ENCODE results near the gene PAX3.

PAX3 gene

DNA sequence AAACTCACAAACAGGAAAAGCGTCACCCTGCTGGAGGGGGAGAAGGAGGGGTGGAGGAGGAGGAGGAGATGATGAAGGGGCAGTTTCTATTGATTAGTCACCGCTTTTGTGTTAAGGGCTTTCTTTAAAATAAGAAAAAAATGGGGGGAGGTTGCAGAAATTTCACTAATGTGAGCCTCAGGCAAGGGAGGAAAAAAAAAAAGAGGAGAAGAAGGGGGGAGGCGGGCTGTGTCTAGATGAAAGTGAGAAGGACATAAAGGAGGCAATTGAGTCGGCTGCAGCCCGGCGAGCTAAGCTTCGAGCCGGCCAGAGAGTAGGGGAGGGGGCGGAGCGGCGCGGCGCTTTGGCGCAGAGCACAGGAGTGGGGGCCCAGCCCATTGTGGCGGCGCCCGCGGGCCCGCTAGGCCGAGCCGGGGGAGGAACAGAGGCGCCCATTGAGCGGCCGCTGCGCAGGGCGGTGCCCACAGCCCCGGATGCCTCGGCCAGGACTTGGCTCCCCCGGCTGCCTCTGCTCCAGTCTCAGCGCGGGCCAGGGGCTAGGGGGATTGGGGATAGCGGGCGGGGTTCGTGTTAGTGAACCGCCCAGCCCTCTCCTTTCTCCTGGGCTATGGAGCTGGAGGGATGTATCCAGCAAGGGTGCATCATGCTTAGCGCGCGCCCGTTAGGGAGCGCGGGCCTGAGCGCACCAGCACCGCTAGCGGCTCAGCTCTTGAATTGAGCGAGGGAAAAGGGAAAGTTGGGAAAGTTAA, 7.9 kb downstream of the PAX3 start:
- ChIA-PET POLR2A (interaction anchor here (1.5 kb wide), 1 partner anchor 8 kb away, joined by 5 read pairs; the partner anchor contains the start of gene PAX3), CTCF (no interaction called here)
- TF ChIP-seq SP1 (IDR thresholded peaks at IDR 0.05) (no peak), ZNF384 (IDR thresholded peaks at IDR 0.05) (no peak)
- no peak for DNase-seq (ENCODE audit: extremely low spot score)

DNA sequence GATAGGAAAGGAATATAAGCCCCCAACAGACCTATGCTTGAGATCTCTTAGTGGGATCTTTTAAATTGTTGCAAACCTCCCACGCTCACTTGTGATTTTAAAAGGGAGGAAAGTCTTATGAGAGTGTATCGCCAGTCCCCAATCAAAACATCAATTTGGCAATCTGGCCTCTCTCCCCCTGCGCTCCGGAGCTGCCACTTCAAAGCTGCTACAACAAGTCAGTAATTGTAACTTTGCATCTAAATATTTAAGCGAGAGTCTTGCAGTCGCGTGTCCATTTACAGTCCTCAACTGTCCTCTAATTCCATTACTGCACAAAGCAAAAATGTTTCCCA, 8.4 kb downstream of the PAX3 start:
- TF ChIP-seq FOXA1 (IDR thresholded peaks at IDR 0.05) (no peak), HDGF (IDR thresholded peaks at IDR 0.05; ENCODE audit: borderline replicate concordance) (no peak), CTBP1 (IDR thresholded peaks at IDR 0.05; ENCODE audit: borderline replicate concordance) (no peak), ARNT (IDR thresholded peaks at IDR 0.05) (no peak), ZNF384 (IDR thresholded peaks at IDR 0.05) (no peak), LEF1 (IDR thresholded peaks at IDR 0.05; ENCODE audit: borderline replicate concordance) (no peak), SP1 (IDR thresholded peaks at IDR 0.05) (no peak), FOXM1 (IDR thresholded peaks at IDR 0.05; ENCODE audit: borderline replicate concordance) (no peak), ELF4 (IDR thresholded peaks at IDR 0.05) (no peak), BHLHE40 (IDR thresholded peaks at IDR 0.05; ENCODE audit: borderline replicate concordance) (no peak), NFRKB (IDR thresholded peaks at IDR 0.05) (no peak), L3MBTL2 (conservative IDR thresholded peaks at IDR 0.05) (no peak), FOXK2 (IDR thresholded peaks at IDR 0.05) (no peak), SUZ12 (IDR thresholded peaks at IDR 0.05) (no peak), TARDBP (IDR thresholded peaks at IDR 0.05) (no peak)
- TF ChIP-seq, protein P1, sequence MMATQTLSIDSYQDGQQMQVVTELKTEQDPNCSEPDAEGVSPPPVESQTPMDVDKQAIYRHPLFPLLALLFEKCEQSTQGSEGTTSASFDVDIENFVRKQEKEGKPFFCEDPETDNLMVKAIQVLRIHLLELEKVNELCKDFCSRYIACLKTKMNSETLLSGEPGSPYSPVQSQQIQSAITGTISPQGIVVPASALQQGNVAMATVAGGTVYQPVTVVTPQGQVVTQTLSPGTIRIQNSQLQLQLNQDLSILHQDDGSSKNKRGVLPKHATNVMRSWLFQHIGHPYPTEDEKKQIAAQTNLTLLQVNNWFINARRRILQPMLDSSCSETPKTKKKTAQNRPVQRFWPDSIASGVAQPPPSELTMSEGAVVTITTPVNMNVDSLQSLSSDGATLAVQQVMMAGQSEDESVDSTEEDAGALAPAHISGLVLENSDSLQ (IDR thresholded peaks at IDR 0.05): no peak
- no peak for DNase-seq (ENCODE audit: extremely low spot score)
- CTCF ChIA-PET: no interaction called here
- POLR2A ChIA-PET: interaction anchor here (1.5 kb wide), 1 partner anchor 9 kb away, joined by 5 read pairs; the partner anchor contains the start of gene PAX3

DNA sequence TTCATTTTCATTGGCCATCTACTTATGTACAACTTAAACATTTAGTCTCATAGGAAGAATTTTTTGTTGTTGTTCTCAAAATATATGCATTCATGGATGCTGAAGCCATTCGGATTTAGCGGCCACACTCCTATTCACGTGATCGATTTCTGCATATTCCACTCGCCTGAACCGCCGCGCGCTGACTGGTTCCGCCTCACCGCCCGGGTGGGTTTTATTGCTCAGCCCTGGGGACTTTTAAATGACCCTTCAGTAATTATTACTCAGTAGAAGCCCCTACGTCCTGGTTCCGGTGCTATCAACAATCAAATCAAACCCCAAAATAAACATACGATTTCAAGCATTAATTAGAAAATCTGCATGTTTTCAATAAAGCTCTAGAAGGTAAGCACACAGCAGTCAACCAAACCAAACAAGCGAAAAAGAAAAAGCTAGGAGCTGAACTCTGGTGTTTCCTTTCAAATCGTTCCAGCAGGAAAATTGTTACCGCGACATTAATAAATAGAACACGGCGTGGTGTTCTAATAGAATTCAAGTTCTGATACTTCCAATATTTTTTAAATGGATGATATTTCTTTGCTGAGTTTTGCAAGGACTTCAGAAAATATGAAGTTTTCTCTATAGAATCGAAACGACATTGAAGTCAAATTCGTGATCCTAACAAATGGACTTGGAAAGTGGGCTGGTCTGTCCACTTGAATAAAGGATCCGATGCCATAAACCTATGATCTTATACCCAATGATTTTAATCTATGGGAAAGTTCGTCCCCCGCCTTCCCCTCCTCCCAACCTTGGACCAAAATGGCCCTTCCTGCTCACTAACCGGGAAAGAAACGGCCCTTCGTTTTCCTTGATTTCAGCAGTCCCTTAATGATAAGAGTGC, 9.3 kb downstream of the PAX3 start:
- ChIA-PET CTCF (interaction anchor here (0.6 to 0.7 kb wide), 2 partner anchors 36 to 205 kb away, joined by 3 to 4 read pairs; no protein-coding TSS in a partner anchor), POLR2A (interaction anchor here (1.5 kb wide), 1 partner anchor 9 kb away, joined by 5 read pairs; the partner anchor contains the start of gene PAX3)
- TF ChIP-seq FOXA1 (IDR thresholded peaks at IDR 0.05) (no peak), FOXM1 (IDR thresholded peaks at IDR 0.05; ENCODE audit: borderline replicate concordance) (no peak), ELF4 (IDR thresholded peaks at IDR 0.05) (no peak)
- TF ChIP-seq, protein P1 (IDR thresholded peaks at IDR 0.05): no peak
- peak; percentile 44 for DNase-seq (ENCODE audit: extremely low spot score)

DNA sequence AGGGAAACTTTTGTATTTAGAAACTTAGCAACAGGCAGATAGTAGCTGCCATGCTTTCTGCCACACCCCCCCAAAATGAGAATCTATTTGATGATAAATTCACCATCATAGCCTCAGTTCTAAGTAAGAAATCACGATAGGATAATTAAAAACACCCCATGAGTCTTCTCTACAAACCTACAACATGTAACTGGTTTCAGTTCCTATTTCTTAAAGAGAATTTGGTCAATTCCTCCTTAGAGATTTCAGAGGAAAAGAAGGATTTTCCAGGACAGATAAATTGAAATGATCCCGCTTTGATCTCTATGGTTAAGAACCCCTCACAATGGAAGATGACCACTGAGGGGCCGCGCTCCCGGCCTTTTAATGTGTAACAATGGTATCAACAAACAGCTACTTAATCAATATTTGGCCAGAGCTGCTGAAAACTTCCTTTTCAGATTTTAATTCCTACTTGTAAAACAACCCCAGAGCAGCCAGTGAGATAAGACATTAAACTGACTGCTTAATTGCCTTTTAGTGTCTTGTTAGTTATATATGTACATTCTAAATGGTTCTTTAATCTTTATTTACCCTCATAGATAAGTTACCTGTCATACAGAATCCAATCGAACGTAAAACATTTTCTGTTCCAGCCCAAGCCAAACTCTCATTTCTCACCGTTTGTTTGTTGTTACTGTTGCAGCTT, 10.1 kb downstream of the PAX3 start:
- DNase-seq (ENCODE audit: extremely low spot score): no peak
- TF ChIP-seq SUZ12 (IDR thresholded peaks at IDR 0.05) (no peak), FOXK2 (IDR thresholded peaks at IDR 0.05) (no peak), NFRKB (IDR thresholded peaks at IDR 0.05) (no peak), LEF1 (IDR thresholded peaks at IDR 0.05; ENCODE audit: borderline replicate concordance) (no peak)
- CTCF ChIA-PET: interaction anchor here (0.6 to 0.7 kb wide), 2 partner anchors 36 to 205 kb away, joined by 3 to 4 read pairs; no protein-coding TSS in a partner anchor
- POLR2A ChIA-PET: no interaction called here

DNA sequence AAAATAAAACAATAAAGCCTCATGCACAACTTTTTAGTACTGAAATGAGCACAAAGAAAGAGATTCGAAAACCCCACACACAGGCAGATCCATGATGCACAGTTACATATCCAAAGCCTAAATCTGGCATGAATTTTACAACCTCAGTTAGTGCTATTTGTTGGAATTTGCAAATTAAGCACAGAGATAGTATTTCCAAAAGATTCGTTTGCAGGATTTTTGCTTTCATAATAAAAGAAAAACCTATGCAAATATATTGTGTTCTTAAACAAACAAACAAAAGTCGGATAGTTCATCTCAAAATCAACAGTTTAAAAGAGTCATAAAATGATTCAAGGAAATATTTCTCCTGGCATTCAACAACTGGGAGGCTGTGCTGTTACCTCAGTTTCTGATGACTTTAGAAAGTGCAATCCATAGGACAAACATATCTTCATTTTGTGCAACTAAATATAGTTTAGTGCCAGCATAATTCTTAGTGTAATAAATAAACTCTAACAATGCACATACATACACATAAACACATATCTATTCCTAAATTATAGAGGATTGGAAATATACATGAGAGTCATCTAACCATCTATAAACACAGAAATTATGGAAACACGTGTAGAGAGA, 10.8 kb downstream of the PAX3 start:
- POLR2A ChIA-PET: interaction anchor here (1.2 kb wide), 1 partner anchor 11 kb away, joined by 4 read pairs; the partner anchor contains the start of gene PAX3
- TF ChIP-seq NFRKB (IDR thresholded peaks at IDR 0.05) (no peak), FOXK2 (IDR thresholded peaks at IDR 0.05) (no peak), FOXM1 (IDR thresholded peaks at IDR 0.05; ENCODE audit: borderline replicate concordance) (no peak), TARDBP (IDR thresholded peaks at IDR 0.05) (no peak), FOXA1 (IDR thresholded peaks at IDR 0.05) (no peak), HDGF (IDR thresholded peaks at IDR 0.05; ENCODE audit: borderline replicate concordance) (no peak), BHLHE40 (IDR thresholded peaks at IDR 0.05; ENCODE audit: borderline replicate concordance) (no peak), ARNT (IDR thresholded peaks at IDR 0.05) (no peak), ELF4 (IDR thresholded peaks at IDR 0.05) (no peak), LEF1 (IDR thresholded peaks at IDR 0.05; ENCODE audit: borderline replicate concordance) (no peak), SP1 (IDR thresholded peaks at IDR 0.05) (no peak), SUZ12 (IDR thresholded peaks at IDR 0.05) (no peak), ZNF384 (IDR thresholded peaks at IDR 0.05) (no peak)
- DNase-seq (ENCODE audit: extremely low spot score): no peak
- CTCF ChIA-PET: no interaction called here

DNA sequence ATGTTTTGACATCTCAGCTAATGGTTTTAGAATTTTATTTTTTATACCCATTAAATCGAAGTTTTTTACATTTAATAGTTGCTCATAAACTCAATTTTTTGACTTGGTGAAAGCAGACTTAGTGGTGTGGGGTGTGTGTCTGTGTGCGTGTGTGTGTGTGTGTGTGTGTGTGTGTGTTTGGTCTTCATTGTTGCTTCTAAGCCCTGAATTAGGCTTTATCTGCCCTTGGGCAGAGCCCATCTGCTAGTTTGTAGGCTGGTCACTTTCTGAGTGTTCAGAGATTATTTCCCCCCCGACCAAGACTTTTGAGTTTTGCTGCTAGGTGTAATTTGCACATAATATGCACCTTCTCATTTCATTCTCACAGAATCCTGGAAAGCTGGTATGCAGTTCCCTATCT, 14.3 kb downstream of the PAX3 start:
- ChIA-PET POLR2A (no interaction called here), CTCF (no interaction called here)
- no peak for TF ChIP-seq FOXA1 (IDR thresholded peaks at IDR 0.05)
- no peak for TF ChIP-seq BHLHE40 (IDR thresholded peaks at IDR 0.05; ENCODE audit: borderline replicate concordance)
- no peak for DNase-seq (ENCODE audit: extremely low spot score)
